HG03045 (cell line): Measurements from ENCODE around the gene DDX55.

Source experiments
- ATAC-seq: cut with Tn5 transposase; IDR thresholded peaks from one replicate; pipeline ENCODE4 v1.9.1; 2021; ENCODE audit warnings: mild to moderate bottlenecking, moderate library complexity; ENCODE audit not compliant: unreplicated experiment

Gene DDX55

DNA sequence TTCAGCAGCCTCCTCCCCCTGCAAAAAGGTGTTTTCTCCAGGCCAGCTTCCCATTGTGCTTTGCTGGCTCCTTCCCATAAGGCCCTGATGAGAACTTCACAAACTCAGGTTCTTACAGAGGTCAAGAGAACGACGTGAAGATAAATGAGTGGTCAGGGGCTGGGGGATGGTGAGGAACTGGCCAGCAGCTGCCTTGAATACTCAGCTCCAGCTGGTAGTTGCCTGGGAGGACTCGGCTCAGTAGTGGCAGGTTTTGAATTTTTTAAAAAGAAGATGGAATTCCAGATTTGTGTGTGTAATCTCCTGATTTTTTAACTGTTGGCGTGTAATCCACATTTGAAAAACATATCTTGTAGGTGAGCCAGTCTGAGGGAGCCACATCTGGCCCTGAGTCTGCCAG, 5.9 kb downstream of the DDX55 start:
- no peak for ATAC-seq

DNA sequence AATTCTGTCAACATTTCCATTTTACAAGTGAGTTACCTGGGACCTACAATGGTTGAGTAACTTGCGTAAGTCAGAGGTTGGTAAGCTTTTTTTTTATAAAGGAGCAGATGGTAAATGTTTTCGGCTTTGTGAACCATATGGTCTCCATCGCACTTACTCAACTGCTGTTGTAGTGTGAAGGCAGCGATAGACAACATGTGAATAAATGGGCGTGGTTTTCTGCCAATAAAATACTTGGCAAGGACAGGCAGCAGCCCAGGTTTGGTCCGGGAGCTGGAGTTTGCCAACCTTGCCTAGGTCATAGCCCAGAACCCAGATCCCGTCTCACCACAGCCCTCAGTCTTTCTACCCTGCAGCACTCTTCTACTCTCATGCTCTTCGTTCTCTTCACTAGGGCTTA, 6.3 kb downstream of the DDX55 start:
- no peak for ATAC-seq

DNA sequence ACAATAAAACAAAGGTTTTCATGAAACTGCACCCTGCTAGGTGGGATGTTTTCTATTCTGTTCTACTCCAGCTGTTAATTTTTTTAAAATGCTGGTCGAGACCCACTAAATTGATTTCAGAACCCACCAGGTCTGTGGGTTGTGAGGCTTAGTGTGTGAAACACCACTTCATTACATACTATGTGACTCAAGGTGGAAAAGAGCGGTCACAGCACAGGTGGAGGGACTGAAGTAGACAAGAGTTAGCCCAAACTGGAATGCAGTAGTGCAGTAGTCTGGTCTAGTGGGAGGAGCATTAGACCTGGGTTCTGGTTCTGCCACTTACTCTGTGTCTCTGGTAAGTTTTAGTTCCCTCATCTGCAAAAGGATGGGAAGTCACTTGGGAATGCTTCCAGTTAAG, 12.2 kb downstream of the DDX55 start:
- ATAC-seq: no peak

DNA sequence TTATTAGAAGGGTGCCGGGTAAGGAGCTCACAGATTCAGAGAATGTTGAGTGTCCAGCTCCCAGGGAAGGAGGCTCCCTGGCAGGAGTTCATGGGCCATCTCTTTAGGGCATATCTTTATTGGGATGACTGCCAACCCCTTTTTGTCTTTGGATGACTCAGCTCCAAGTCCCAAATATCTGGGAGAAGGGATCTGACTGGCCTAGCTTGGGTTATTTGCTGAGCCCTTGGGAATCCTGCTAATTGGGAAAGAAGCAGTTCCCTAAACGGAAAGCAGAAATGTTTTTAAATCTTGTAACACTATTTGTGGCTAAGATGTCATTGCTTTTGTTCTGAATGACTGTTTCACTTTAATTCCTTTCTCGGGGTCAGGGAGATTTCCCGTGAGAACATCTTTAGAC, 12.6 kb downstream of the DDX55 start:
- no peak for ATAC-seq

DNA sequence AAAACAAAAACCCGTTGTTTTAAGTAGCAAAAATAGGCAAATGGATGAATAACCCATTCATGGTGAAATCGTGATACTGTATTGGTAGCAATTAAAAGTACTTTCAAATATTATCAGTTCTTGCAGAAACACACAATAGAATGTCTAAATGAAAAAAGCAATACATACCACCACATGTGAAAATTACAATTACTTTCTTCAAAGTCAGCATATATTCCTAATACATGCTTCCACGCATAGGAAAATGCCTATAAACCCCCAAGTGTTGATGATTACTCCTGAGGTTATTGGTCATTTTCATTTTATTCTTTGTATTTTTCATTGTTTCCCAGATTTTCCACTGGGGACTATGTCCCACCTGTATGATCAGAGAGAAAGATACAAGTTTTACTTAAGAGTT, 15.2 kb downstream of the DDX55 start:
- ATAC-seq: no peak

DNA sequence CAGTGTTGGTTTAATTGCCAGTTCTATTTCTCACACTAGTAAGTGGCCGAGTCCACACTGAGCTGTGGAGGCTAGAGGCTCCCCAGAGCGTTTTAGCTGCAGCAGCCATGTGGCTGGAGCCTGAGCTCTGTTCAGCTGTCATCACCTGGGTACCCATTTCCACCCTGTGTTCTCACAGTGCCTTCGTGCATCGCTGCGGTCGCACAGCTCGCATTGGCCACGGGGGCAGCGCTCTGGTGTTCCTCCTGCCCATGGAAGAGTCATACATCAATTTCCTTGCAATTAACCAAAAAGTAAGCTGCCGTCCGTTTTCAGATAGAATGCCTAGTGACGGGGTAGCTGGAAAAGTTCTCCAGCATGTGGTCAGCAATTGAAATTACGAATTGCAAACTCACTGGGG, 15.7 kb downstream of the DDX55 start:
- ATAC-seq: no peak

DNA sequence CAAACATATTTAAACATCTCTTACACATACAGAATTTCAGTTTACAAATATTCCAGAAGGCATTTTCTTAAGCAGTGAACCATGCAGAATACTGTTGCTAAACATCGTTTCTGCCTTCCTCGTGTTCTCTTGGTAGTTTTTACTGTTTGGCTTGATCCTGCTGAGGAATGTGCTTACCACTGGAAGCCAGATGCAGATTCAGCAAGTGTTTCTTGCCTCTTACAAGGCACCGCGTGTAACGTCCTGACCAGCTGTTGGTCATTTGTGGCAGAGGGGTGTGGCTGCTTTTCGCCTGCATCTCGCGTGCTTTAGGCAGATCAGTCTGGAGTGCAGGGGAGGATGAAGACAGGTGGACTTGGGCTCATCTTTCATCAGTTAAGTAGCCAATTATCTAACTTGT, 19.2 kb downstream of the DDX55 start:
- no peak for ATAC-seq

DNA sequence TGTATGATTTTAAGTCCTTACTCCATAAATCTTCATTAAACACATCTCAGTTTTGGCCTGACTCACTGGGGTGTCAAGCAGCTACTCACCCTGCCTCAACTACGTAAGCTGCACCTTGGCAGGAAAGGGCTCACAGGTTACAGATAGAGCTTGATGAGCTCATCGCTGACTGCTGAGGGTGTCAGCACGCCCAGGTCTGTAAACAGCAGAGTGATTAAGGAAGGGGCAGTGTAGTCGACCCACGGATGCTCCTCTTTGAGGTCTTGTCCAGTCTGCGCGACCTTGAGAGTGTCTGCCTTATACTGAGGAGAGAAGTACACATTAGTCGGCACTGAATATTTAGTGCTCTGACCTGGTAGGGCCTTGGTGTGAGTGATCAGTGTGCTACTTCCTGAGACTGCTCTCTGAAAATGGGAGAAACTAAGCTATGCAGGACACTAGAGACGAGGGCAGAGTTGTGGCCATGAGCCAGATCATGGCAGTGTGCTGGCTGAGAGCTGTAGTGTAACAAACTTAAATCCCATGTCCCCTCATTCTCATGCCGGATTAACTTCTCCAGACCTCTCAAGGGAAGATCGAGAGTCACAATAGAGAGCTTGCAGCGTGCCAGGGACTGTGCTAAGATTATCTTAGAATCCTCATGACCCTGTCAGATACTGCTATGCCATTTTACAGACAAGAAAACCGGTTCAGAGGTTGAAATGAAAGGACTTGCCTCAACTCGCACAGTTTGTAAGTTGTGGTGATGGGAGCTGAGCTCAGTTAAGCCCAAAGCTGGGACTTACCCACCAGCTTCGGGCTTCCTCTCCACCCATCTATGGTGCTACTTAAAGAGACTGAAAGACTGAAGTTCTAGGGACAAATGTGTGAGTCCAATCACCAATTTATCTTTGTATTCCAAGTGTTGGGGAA, 20.0 kb downstream of the DDX55 start:
- ATAC-seq: no peak

DNA sequence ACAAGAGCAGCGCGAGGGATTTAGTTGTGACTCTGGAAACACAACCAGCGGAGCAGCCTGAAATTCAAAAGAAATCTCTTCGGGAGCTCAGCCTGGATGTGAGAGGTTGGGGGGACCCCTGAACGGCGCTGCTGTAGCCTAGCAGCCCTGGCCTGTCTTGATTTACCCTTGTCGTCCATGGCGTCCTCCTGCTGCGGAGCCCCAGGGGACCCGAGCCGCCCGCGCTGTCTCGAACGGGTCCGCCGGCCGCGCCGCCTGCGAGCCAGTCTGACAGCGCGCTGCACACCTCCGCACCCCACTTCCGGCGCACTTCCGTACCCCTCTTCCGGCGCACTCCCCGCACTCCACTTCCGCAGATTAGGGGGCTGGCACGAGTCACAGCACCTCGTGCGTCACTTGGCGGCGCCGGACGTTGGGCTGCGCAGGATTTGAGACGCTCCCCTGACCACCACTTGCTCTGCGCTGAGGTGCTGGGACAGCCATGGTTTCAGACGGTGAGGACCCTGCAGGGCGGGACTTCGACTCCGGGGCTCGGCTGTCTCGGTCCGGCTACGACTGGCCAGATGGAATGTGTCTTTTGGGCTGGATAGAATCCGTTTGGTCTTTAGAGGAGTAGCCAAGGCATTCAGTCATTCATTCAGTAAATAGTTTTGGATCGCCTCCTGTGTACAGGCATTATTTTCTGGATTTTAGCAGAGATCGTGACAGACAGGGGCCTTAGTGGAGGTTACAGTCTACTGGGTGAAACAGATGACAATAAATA, 31.7 kb downstream of the DDX55 start, which contains the start of the genes EIF2B1 and GTF2H3:
TSS of gene EIF2B1 (minus strand) at position 308 of the 763 bp plus-strand sequence. CDS start at position 179, 129 bp downstream.
TSS of gene GTF2H3 (plus strand) at position 451 of the 763 bp plus-strand sequence. CDS start at position 482, 31 bp downstream.
- ATAC-seq: peak; percentile 97

DNA sequence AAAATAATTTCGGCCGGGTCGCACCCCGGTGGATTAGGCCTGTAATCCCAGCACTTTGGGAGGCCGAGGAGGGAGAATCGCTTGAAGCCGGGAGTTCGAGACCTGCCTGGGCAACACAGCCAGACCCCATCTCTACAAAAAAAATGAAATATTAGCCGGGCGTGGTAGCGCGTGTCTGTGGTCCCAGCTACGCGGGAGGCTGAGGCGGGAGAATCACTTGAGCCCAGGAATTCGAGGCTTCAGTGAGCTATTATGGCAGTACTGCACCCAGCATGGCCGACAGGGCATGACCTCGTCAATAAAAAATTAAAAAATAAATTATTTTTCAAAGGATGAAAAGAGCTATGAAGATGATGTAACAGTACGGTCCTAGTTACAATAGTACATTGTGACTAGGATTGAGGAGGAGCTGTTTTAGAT, 32.3 kb downstream of the DDX55 start:
- ATAC-seq: no peak

DNA sequence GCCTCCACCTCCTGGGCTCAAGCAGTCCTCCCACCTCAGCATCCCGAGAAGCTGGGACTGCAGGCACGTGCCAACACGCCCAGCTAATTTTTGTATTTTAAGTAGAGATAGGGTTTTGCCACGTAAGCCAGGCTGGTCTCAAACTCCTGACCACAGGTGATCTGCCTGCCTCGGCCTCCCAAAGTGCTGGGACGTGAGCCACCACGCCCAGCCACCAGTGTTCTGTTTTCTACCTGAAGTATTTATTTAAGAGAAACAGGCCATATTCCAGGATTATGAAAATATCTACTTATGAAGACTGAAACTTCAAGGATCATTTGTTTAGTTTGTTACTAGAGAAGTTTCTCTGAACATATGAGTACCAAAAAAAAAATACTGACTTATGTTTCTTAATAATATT, 42.0 kb downstream of the DDX55 start:
- ATAC-seq: no peak

DNA sequence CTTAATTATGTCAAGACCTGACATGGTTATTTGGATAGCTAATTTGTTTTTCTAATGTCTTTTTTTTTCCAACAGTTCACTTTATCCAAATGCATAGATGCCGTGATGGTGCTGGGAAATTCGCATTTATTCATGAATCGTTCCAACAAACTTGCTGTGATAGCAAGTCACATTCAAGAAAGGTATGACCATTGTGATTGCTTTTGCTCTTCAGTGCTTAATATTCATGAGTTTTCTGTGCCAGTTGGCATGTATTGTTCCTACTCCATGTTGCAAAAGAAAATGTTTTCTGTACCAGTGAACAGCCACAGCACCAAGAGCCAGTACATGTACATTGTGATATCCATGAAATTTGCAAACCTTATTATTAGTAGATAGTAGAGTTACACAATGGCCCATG, 43.5 kb downstream of the DDX55 start:
- no peak for ATAC-seq

DNA sequence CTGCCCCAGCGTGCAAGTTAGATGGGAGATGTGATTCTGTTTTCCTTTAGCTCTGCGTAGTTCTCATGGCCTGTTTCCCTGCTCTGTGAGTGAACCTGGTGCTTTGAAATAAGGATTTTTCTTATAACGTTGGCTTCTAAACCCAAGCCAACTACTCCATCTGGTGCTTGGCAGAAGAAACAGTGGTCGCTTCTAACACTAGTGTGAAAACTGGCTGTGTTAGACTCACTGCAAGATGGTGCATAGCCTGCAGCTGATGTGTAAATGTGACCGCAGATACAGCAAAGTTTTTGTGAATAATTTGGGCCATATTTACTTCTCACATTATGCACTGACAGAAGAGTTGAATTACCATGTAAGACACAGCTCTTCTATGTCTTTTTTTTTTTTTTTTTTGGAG, 44.0 kb downstream of the DDX55 start:
- no peak for ATAC-seq

DNA sequence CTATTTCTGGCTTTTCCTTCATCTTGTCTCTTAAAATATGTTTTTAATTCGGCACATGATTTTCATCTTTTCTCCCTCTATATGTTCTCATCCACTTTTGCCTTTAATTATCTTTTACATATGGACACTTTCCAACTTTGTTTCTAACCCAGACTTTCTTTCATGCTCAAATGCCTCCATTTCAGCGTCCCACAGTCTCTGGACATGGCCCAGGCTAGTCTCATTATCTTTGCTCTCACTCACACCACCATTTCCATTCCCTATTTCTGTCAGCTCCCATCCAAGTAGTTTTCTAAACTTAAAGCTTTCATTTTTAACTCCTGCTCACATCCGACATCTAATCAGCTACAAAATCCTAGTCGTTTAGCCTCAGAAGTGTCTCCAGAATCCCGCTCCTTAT, 46.5 kb downstream of the DDX55 start:
- no peak for ATAC-seq

DNA sequence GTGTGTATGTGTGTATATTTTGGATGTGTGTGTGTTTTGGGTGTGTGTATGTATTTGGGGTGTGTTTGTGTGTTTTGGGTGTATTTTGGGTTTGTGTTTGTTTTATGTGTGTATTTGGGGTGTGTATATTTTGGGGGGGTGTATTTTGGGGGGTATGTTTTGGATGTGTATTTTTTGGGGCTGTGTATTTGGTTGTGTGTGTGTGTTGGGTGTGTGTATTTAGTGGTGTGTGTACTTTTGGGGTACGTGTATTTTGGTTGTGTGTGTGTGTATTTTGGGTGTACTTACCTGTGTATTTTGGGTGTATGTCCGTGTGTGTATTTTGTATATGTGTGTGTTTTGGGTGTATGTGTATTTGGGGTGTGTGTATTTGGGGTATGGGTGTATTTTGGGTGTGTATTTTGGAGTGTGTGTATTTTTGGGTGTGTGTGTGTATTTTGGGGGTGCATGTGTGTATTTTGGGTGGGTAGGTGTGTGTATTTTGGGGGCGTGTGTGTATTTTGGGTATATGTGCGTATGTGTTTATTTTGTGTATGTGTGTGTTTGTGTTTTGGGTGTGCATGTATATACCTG, 52.3 kb downstream of the DDX55 start:
- no peak for ATAC-seq

DNA sequence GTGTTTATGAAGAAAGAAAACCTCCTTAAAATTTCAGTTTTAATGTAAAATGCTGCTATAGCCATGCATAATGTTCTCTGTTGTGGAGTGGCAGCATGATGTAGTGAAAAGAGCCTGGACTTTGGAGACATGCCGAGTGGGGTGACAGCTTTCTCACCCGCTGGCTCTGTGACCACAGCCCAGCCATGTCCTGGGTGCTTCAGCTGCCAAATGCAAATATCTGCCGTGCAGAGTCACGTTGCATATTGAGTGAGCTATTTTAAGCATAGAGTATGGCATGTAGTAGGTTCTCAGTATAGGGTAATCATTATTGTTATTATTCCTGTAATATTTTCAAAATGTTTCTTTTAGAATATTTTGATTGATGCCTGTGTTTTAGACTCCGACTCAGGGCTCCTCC, 53.5 kb downstream of the DDX55 start:
- peak; percentile 92 for ATAC-seq

DNA sequence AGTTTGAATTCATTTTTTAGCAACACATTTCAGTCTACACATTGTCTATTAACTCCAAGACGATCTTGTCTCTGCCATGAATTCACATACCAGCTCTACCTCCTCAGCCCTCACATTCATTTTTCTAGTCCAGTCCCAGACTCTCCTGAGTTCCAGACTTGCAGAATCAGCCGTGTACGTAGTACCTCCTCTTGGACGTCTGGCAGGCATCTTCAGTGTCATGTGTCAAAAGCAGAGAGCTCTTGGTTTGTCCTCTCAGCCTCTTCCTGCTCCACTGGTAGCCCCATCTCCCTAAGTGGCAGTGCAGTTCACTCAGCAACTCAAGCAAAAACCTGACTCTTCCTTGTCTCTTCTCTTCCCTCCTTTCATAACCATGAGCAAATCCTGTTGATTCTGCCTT, 54.5 kb downstream of the DDX55 start:
- ATAC-seq: no peak

DNA sequence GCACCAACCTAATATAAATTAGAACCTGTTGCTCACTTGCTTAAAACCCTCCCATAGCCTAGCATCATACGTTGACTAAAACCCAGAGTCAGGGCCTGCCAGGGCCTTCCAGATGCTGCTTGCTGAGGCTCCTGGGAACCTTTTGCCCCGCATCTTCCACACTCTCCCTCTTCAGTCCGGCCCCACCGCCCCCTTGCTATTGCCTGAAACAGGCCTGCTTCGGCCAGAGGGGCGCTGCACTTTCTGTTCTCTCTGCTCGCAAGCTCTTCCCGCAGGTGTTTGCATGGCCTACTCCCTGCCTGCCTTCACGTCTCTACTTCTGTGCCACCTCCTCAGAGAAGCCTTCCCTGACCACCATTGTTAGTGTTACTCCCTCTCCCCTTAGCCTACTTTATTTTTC, 55.3 kb downstream of the DDX55 start:
- ATAC-seq: no peak

DNA sequence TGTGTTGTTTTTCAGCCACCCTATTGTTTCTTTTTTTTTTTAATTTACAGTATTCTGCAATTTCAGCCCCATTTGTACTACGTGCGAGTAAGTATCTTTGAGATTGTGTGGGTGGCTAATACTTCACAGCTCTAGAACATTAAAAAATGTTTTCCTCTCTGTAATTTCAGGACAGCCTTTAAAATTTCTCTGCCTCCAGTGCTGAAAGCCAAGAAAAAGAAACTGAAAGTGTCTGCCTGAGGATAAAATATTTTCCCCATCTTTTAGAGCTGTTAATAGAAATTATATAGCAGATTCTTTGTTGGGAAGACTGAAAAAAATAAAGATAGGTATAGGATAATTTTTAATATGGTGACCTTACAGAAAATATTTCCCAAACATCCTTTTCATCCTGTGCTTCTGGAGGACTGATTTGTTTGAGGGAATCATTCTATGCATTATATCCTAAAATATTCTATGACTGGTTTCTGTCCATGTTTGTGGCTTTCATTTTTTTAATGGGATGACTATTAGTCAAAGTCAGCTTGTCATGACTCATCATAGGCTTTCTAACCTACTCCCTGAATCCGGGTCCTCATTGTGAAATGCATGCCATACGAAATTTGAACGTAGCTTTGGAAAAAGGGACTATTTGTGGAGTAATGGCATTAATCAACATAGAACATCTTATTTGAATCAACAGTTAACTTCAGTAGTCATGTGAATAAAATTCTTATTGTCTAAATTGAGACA, 58.3 kb downstream of the DDX55 start:
- ATAC-seq: no peak

DNA sequence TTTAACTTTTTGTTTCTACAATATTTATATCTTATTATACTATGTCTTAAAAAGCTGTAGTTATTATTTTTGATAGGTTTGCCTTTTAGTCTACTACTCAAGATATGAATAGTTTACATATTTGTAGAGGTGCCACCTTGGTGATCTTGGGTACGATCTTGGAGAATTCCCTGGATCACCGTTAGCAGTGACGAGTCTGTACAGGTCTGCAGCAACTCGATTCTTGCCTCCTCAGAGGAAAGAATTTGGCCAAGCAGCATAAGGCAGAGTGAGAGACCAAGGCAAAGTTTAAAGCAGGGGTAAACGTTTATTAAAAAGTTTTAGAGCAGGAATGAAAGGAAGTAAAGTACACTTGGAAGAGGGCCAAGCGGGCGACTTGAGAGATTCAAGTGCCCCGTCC, 65.9 kb downstream of the DDX55 start:
- no peak for ATAC-seq
